IPS DF 19.7 (cell line): ENCODE measurements around the gene C20orf144.

ENCODE experiments used
- DNase-seq: peaks from one replicate; pipeline ENCODE4 v3.0.0-alpha.2; 2013; ENCODE audit warnings: low read depth, low spot score

C20orf144 gene

GRCh38 chr20:33664762-33665144 lies 2.6 kb downstream of the C20orf144 start:
- no peak for DNase-seq

GRCh38 chr20:33666293-33667244 lies 4.4 kb downstream of the C20orf144 start, which contains the start of gene ACTL10:
TSS of gene ACTL10 (plus strand) at chr20:33666943. CDS start at chr20:33667498, 555 bp downstream.
- peak; percentile 81 for DNase-seq

GRCh38 chr20:33667245-33667675 lies 5.1 kb downstream of the C20orf144 start:
- no peak for DNase-seq

GRCh38 chr20:33667676-33668465 lies 5.7 kb downstream of the C20orf144 start:
- DNase-seq = no peak

GRCh38 chr20:33668466-33669155 lies 6.5 kb downstream of the C20orf144 start:
- no peak for DNase-seq

- no peak for DNase-seq
Measured at GRCh38 chr20:33669224-33669623, 7.1 kb downstream of the C20orf144 start.

GRCh38 chr20:33669873-33670640 lies 7.9 kb downstream of the C20orf144 start:
- no peak for DNase-seq

GRCh38 chr20:33670715-33671499 lies 8.8 kb downstream of the C20orf144 start:
- DNase-seq = no peak

GRCh38 chr20:33671573-33672288 lies 9.6 kb downstream of the C20orf144 start:
- no peak for DNase-seq

GRCh38 chr20:33672426-33673113 lies 10.4 kb downstream of the C20orf144 start:
- no peak for DNase-seq

- DNase-seq = no peak
Measured at GRCh38 chr20:33673114-33673409, 10.9 kb downstream of the C20orf144 start.

- DNase-seq = no peak
Measured at GRCh38 chr20:33673410-33674293, 11.5 kb downstream of the C20orf144 start.

- DNase-seq = no peak
Measured at GRCh38 chr20:33674294-33675135, 12.4 kb downstream of the C20orf144 start, which contains the start of gene NECAB3. TSS of gene NECAB3 (minus strand) at chr20:33674428. CDS start at chr20:33674352, 76 bp downstream.

- DNase-seq = no peak
Measured at GRCh38 chr20:33675136-33675959, 13.2 kb downstream of the C20orf144 start.

- DNase-seq = no peak
Measured at GRCh38 chr20:33676121-33676520, 14.0 kb downstream of the C20orf144 start.
